ENCODE measurements around the gene PRR5L.
"Not testable (repeated sequence)": the region's sequence is repeated elsewhere in the genome, so short reads cannot be mapped to it uniquely, and the experiment has no call there.

The PRR5L gene

DNA sequence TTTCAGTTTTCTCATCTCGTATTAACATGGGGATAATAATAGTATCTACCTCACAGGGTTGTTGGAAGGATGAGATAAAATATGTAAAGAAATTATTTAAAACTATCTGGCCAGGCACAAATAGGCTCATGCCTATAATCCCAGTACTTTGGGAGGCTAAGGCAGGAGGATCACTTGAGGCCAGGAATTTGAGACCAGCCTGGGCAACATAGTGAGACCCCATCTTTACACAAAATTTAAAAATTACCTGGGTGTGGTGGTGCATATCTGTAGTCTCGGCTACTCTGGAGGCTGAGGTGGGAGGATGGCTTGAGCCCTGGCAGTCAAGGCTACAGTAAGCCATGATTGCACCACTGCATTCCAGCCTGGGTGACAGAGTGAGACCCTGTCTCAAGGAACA is 215.0 kb downstream of the PRR5L start:
- DNase-seq = not testable (repeated sequence)

DNA sequence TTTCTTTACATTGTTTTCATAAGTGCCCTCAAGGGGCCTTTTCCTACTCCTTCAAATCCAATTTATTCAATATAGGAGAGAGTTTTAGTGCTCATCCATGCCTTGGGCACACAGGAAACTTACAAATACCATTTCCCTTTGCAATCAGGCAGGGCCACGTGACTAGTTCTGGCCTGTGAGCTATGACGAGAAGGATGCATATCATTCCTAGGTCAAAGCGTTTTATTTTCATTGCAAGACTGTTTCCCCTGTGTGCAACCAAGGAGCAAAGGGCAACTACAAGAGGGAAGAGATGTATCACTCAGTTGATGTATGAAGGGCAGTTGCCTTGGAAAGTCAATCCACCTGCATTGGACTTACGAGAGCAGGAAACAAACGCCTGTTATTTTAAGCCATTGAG is 215.9 kb downstream of the PRR5L start:
- no peak for DNase-seq

DNA sequence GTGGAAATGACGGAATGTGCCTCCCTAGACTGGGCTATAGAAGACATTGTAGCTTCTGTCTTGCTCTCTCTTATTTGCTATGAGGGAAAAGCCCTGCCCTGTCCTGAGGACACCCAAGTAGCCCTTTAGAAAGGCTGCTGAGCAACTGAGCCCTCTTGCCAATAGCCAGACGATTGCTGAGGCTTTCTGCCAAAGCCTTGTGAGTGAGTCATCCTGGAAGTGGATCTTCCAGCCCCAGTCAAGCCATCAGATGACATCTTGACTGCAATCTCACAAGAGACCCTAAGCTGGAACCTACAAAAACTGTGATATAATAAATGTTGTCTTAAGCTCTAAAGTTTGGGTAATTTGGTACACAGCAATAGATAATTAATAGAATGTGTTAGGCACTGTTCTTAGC is 217.9 kb downstream of the PRR5L start:
- no peak for DNase-seq

All from retina (tissue), 1 donor.